Mesendoderm (in vitro differentiated cells): ENCODE data around the gene GRIK5.

Source experiments
- DNase-seq: peaks from one replicate; pipeline ENCODE4 v3.0.0; 2013
- H2AK5ac ChIP-seq: 2 replicates; pipeline ENCODE4 v1.6.1; 2013; ENCODE audit warnings: low read length, inconsistent platforms
- H2BK120ac ChIP-seq: 2 replicates; pipeline ENCODE4 v1.6.1; 2013; ENCODE audit warnings: low read depth, mild to moderate bottlenecking, low read length, moderate library complexity, mixed read lengths
- H2BK15ac ChIP-seq: replicated peaks from 2 replicates; pipeline ENCODE4 v1.6.1; 2013; ENCODE audit warnings: low read depth, mild to moderate bottlenecking, moderate library complexity
- H2BK5ac ChIP-seq: 2 replicates; pipeline ENCODE4 v1.6.1; 2013; ENCODE audit warnings: low read length, inconsistent platforms
- H3K18ac ChIP-seq: 2 replicates; pipeline ENCODE4 v1.6.1; 2013; ENCODE audit warnings: mild to moderate bottlenecking, low read length, mixed read lengths
- H3K23ac ChIP-seq: one replicate; pipeline ENCODE4 v1.6.1; 2013; ENCODE audit warnings: low read length
- H3K27ac ChIP-seq: 2 replicates; pipeline ENCODE4 v1.5.1; 2013; ENCODE audit warnings: low read depth, mild to moderate bottlenecking, inconsistent platforms, low read length, moderate library complexity
- H3K27me3 ChIP-seq: 2 replicates; pipeline ENCODE4 v1.6.1; 2013; ENCODE audit warnings: low read length, control low read depth, mild to moderate bottlenecking, inconsistent platforms; ENCODE audit not compliant: insufficient read depth, poor library complexity
- H3K36me3 ChIP-seq: 2 replicates; pipeline ENCODE4 v1.6.1; 2013; ENCODE audit warnings: low read length, inconsistent platforms; ENCODE audit not compliant: control insufficient read depth, insufficient read depth
- H3K4ac ChIP-seq: one replicate; pipeline ENCODE4 v1.6.1; 2013; ENCODE audit warnings: low read depth, mild to moderate bottlenecking, low read length, moderate library complexity
- H3K4me1 ChIP-seq: 2 replicates; pipeline ENCODE4 v1.6.1; 2013; ENCODE audit warnings: low read depth, low read length, inconsistent platforms; ENCODE audit not compliant: control insufficient read depth
- H3K4me2 ChIP-seq: 2 replicates; pipeline ENCODE4 v1.6.1; 2013; ENCODE audit warnings: low read length
- H3K4me3 ChIP-seq: 2 replicates; pipeline ENCODE4 v1.5.1; 2013; ENCODE audit warnings: mild to moderate bottlenecking, low read length
- H3K56ac ChIP-seq: one replicate; pipeline ENCODE4 v1.6.1; 2013; ENCODE audit warnings: low read length
- H3K79me1 ChIP-seq: 2 replicates; pipeline ENCODE4 v1.6.1; 2013; ENCODE audit warnings: low read length, inconsistent platforms
- H3K79me2 ChIP-seq: 2 replicates; pipeline ENCODE4 v1.6.1; 2013; ENCODE audit warnings: mild to moderate bottlenecking, low read length; ENCODE audit not compliant: control insufficient read depth, insufficient read depth
- H3K9ac ChIP-seq: 2 replicates; pipeline ENCODE4 v1.6.1; 2013; ENCODE audit warnings: low read length, inconsistent platforms
- H4K5ac ChIP-seq: one replicate; pipeline ENCODE4 v1.6.1; 2013; ENCODE audit warnings: low read length
- H4K8ac ChIP-seq: one replicate; pipeline ENCODE4 v1.6.1; 2013; ENCODE audit warnings: low read depth, mild to moderate bottlenecking, control low read depth, low read length, moderate library complexity
- WGBS: extraction: QIAGEN DNeasy Blood & Tissue Kit; methylation state at CpG from one replicate; pipeline ENCODE4 v1.1.7; 2013; ENCODE audit warnings: low lambda C conversion rate, missing lambda C conversion rate; ENCODE audit not compliant: insufficient coverage; ENCODE audit errors: extremely low coverage; 5-methylcytosine and 5-hydroxymethylcytosine counted together

The GRIK5 gene

GRCh38 chr19:41967054-41967783, 102.8 kb downstream of the GRIK5 start:
- Histone ChIP-seq H2BK15ac (no peak overlapping the region), H3K4me3 (no peak overlapping the region), H4K5ac (no peak overlapping the region), H3K79me2 (no peaks in the 10 kb centered on the region), H3K18ac (no peak overlapping the region), H3K4ac (no peak overlapping the region), H4K8ac (no peak overlapping the region), H2BK120ac (no peak overlapping the region), H3K4me2 (no peak overlapping the region), H3K56ac (no peak overlapping the region), H3K27me3 (no peaks in the 10 kb centered on the region), H3K9ac (no peak overlapping the region), H3K23ac (no peak overlapping the region), H2AK5ac (no peak overlapping the region), H2BK5ac (no peak overlapping the region), H3K79me1 (no peaks in the 10 kb centered on the region), H3K27ac (no peak overlapping the region), H3K36me3 (no peaks in the 10 kb centered on the region), H3K4me1 (no peaks in the 10 kb centered on the region)
- WGBS, result no CpG with 5 or more reads among the region's 26 CpGs
- no peak for DNase-seq

DNA sequence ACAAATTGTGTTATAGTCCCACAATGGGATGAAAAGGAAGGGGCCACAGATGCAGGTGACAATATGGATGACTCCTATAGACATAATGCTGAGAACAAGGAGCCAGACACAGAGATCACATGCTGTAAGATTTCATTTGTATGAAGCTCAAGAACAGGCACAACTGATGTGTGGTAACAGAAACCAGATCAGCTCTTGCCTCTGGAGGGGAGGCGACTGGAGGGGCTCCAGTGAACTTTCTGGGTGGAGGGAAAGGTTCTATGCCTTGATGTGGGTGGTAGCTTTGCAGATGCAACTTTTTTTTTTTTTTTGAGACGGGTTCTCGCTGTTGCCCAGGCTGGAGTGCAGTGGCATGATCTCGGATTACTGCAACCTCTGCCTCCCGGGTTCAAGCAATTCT, 104.9 kb downstream of the GRIK5 start:
- no peak overlapping the region for H3K4me2 ChIP-seq
- no peak overlapping the region for H2BK120ac ChIP-seq

GRCh38 chr19:41960973-41961372, 109.0 kb downstream of the GRIK5 start:
- no CpG with 5 or more reads among the region's 5 CpGs for WGBS
- Histone ChIP-seq H3K27me3 (no peaks in the 10 kb centered on the region), H4K5ac (no peak overlapping the region), H3K4me2 (no peak overlapping the region), H3K56ac (no peak overlapping the region), H3K18ac (no peak overlapping the region), H3K4me3 (no peak overlapping the region), H2BK15ac (no peak overlapping the region), H3K79me1 (no peaks in the 10 kb centered on the region), H3K4ac (no peak overlapping the region), H4K8ac (no peak overlapping the region), H3K79me2 (no peaks in the 10 kb centered on the region), H3K23ac (no peak overlapping the region), H2BK5ac (no peak overlapping the region), H3K9ac (no peak overlapping the region), H3K27ac (no peak overlapping the region), H3K4me1 (peaks cover 4% of the 10 kb centered on the region), H3K36me3 (no peaks in the 10 kb centered on the region), H2AK5ac (no peak overlapping the region), H2BK120ac (no peak overlapping the region)
- no peak for DNase-seq

More for the DNA sequence above, 104.9 kb downstream of the GRIK5 start:
- Histone ChIP-seq H3K18ac (no peak overlapping the region), H2BK5ac (no peak overlapping the region), H3K27me3 (no peaks in the 10 kb centered on the region), H3K4me3 (no peak overlapping the region), H3K27ac (no peak overlapping the region), H2BK15ac (no peak overlapping the region), H3K79me1 (no peaks in the 10 kb centered on the region), H3K23ac (no peak overlapping the region), H2AK5ac (no peak overlapping the region), H3K36me3 (no peaks in the 10 kb centered on the region), H3K56ac (no peak overlapping the region), H4K8ac (no peak overlapping the region), H3K4me1 (no peaks in the 10 kb centered on the region), H4K5ac (no peak overlapping the region), H3K9ac (no peak overlapping the region), H3K79me2 (no peaks in the 10 kb centered on the region), H3K4ac (no peak overlapping the region)
- WGBS, result no CpG with 5 or more reads among the region's 5 CpGs
- DNase-seq, result no peak

- no peak within 1 kb of the TSS for H2BK5ac ChIP-seq
- H4K5ac ChIP-seq, result no peak within 1 kb of the TSS
- no peaks in the 10 kb centered on the region for H3K79me2 ChIP-seq
- peak within 1 kb of the TSS; percentile 87 for H3K4me2 ChIP-seq
- WGBS, result no CpG with 5 or more reads among the region's 46 CpGs
- H2AK5ac ChIP-seq, result no peak within 1 kb of the TSS
- H3K36me3 ChIP-seq, result no peaks in the 10 kb centered on the region
- peak within 1 kb of the TSS; percentile 35 for H3K18ac ChIP-seq
- H3K4ac ChIP-seq, result peak within 1 kb of the TSS; percentile 76
- DNase-seq, result peak; percentile 98
- H4K8ac ChIP-seq, result no peak within 1 kb of the TSS
- no peaks in the 10 kb centered on the region for H3K27me3 ChIP-seq
- H3K56ac ChIP-seq, result peak within 1 kb of the TSS; percentile 99
- H2BK15ac ChIP-seq, result no peak within 1 kb of the TSS
- H3K27ac ChIP-seq, result peak within 1 kb of the TSS; percentile 49
- H3K4me3 ChIP-seq, result peak within 1 kb of the TSS; percentile 90
- H3K23ac ChIP-seq, result peak within 1 kb of the TSS; percentile 66
- no peak within 1 kb of the TSS for H2BK120ac ChIP-seq
- peak within 1 kb of the TSS; percentile 97 for H3K9ac ChIP-seq
- H3K4me1 ChIP-seq, result peaks cover 4% of the 10 kb centered on the region
- no peaks in the 10 kb centered on the region for H3K79me1 ChIP-seq
These were observed 110.7 kb downstream of the GRIK5 start, which contains the start of gene RABAC1 for GRCh38 chr19:41959056-41960053. RABAC1 (minus strand) TSS chr19:41959321; CDS start chr19:41959292, 29 bp downstream.

DNA sequence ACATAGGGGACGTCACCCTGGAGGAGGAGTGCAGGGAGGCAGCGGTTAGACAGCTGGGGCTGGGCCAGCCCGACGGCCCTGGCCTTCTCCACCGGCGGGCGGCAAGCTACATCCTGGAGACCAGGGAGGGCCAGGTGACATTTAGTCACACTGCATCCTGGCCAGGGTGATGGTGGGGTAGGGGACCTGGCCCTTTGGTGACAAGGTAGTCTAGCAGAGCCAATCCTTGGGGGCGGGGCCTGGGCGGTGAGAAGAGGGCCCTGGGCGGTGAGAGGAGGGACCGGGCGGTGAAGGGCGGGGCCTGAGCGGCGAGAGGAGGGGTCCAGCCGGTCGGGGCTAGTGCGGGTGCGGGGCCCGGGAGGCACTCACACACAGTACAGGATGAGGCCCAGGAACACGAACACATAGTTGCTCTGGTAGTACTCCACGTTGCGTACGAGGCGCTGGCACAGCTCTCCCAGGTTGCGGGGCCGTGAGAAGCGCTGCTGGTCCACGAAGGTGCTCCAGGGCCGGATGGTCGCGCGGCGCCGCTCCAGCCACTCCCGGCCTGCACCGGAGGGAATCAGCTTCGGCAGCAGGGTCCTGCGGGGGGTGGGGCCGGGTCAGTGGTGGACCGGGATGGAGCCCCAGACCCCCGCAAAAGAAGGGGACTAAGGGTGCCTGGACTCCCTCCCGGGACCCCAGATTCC, 111.5 kb downstream of the GRIK5 start:
- Histone ChIP-seq H3K79me1 (no peaks in the 10 kb centered on the region), H2AK5ac (no peak overlapping the region)

More for the DNA sequence above, 111.5 kb downstream of the GRIK5 start:
- H4K5ac ChIP-seq, result no peak overlapping the region
- H3K27me3 ChIP-seq, result no peaks in the 10 kb centered on the region
- peak overlapping the region; percentile 87 for H3K4me2 ChIP-seq
- peak; percentile 92 for DNase-seq
- H3K36me3 ChIP-seq, result no peaks in the 10 kb centered on the region
- peak overlapping the region; percentile 76 for H3K4ac ChIP-seq
- H3K4me3 ChIP-seq, result peak overlapping the region; percentile 90
- H3K23ac ChIP-seq, result peak overlapping the region; percentile 66
- H3K4me1 ChIP-seq, result peaks cover 4% of the 10 kb centered on the region
- H4K8ac ChIP-seq, result no peak overlapping the region
- peak overlapping the region; percentile 35 for H3K18ac ChIP-seq
- peak overlapping the region; percentile 97 for H3K9ac ChIP-seq
- H2BK120ac ChIP-seq, result no peak overlapping the region
- H3K27ac ChIP-seq, result peak overlapping the region; percentile 49
- H2BK15ac ChIP-seq, result no peak overlapping the region
- no CpG with 5 or more reads among the region's 43 CpGs for WGBS
- no peaks in the 10 kb centered on the region for H3K79me2 ChIP-seq
- H2BK5ac ChIP-seq, result no peak overlapping the region
- peak overlapping the region; percentile 99 for H3K56ac ChIP-seq
